Ascending aorta (tissue), 2 donors: Measurements from ENCODE around the gene SORCS2. TPM values are rescaled to one million over a fixed set of nuclear protein-coding genes. Genes with fewer than 3 reads are reported as not detected.

Experiments
- DNase-seq, 2 donors: peaks; one replicate each; pipeline ENCODE4 v3.0.0-alpha.2; 2019; ENCODE audit warnings: low spot score in 2 of 2
- H3K27ac ChIP-seq, 2 donors: fragments of 200-600 bp; sonication (generic); one replicate each; pipeline ENCODE4 v1.5.1; 2016 to 2017; ENCODE audit warnings: mild to moderate bottlenecking in 1 of 2
- H3K27me3 ChIP-seq: fragments of 200-600 bp; sonication (generic); one replicate; pipeline ENCODE4 v1.5.1; 2017
- H3K36me3 ChIP-seq, 2 donors: fragments of 200-600 bp; sonication (generic); one replicate each; pipeline ENCODE4 v1.5.1; 2016
- H3K4me1 ChIP-seq, 2 donors: fragments of 200-600 bp; sonication (generic); one replicate each; pipeline ENCODE4 v1.5.1; 2016 to 2017; ENCODE audit warnings: mild to moderate bottlenecking in 1 of 2
- H3K4me3 ChIP-seq, 2 donors: fragments of 200-600 bp; sonication (generic); one replicate each; pipeline ENCODE4 v1.5.1; 2016 to 2017; ENCODE audit warnings: mild to moderate bottlenecking in 1 of 2
- H3K9me3 ChIP-seq, 2 donors: fragments of 200-600 bp; sonication (generic); one replicate each; pipeline ENCODE4 v1.5.1; 2016
- intact Hi-C: fragments of 100-400 bp; cut with DNase I; formaldehyde crosslinking; loops from one replicate; pipeline ENCODE4 v1.15.1; 2023
- total RNA-seq: library from RNA; depleted of rRNA; stranded (reverse); fragments of >200 nt; gene quantifications from one replicate; pipeline ENCODE4 v1.1.0, GENCODE V29; 2016
- TF ChIP-seq, protein P1 (sequence below), 3 experiments: fragments of 200-600 bp in 2 of 3; fragments of 450-650 bp in 1 of 3; sonication (generic) in 2 of 3; IDR thresholded peaks; one replicate each; pipeline ENCODE4 v1.5.1; 2016 to 2019; ENCODE audit warnings: antibody characterized with exemption in 3 of 3, mild to moderate bottlenecking in 1 of 3, moderate library complexity in 1 of 3

SORCS2 gene
- total RNA-seq, 1 donor from 2014 or later = 0.32 TPM

DNA sequence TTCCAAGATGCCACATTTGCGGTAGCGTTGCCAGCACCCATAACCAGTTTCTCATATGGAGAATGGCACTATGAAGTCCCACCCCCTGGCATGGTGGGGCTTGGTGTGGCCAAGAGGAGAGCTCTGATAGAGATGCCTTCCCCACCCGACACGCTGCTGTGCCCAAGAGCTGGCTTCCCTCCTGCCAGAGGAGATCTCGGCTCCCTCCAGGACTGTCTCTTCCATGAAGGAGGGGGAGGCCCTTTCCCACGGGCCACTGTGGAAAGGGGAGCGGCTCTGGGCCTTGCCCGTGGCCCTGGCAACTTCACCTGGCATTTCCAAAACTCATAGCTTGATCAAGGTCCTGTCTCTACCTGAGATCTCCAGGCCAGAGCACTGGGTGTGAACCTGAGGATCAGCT, 459.7 kb downstream of the SORCS2 start:
- TF ChIP-seq, protein P1, sequence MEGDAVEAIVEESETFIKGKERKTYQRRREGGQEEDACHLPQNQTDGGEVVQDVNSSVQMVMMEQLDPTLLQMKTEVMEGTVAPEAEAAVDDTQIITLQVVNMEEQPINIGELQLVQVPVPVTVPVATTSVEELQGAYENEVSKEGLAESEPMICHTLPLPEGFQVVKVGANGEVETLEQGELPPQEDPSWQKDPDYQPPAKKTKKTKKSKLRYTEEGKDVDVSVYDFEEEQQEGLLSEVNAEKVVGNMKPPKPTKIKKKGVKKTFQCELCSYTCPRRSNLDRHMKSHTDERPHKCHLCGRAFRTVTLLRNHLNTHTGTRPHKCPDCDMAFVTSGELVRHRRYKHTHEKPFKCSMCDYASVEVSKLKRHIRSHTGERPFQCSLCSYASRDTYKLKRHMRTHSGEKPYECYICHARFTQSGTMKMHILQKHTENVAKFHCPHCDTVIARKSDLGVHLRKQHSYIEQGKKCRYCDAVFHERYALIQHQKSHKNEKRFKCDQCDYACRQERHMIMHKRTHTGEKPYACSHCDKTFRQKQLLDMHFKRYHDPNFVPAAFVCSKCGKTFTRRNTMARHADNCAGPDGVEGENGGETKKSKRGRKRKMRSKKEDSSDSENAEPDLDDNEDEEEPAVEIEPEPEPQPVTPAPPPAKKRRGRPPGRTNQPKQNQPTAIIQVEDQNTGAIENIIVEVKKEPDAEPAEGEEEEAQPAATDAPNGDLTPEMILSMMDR (IDR thresholded peaks at IDR 0.05) = no peak
- no peak overlapping the region for H3K27ac ChIP-seq
- H3K27me3 ChIP-seq = no peaks in the 10 kb centered on the region
- no peaks in the 10 kb centered on the region for H3K36me3 ChIP-seq
- DNase-seq = no peak
- H3K4me3 ChIP-seq = no peak overlapping the region
- intact Hi-C loops = no loop called here
- no peaks in the 10 kb centered on the region for H3K4me1 ChIP-seq
- H3K9me3 ChIP-seq = no peaks in the 10 kb centered on the region

DNA sequence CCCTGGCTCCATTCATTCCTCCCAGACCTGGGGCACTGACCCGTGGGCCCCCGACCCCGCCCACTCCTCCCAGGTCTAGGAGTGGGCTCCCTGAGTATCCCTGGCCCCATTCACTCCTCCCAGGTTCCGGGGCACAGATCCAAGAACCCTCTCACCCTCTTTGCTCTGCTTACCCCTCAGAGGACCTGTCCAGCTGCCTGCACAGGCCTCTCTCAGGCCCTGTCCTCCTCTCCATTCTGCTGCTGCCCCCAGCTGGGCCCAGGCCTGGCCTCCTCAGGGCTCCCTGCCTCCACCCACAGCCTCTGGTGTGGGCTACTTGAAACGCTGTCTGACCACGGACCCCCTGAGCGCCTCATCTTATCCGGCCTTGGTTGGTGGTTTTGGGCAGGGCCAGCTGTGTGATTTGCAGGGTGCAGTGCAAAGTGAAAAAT, 460.1 kb downstream of the SORCS2 start:
- Histone ChIP-seq H3K4me1 (no peaks in the 10 kb centered on the region), H3K27me3 (no peaks in the 10 kb centered on the region), H3K4me3 (no peak overlapping the region), H3K9me3 (no peaks in the 10 kb centered on the region), H3K36me3 (no peaks in the 10 kb centered on the region), H3K27ac (no peak overlapping the region)
- intact Hi-C loops = no loop called here
- TF ChIP-seq, protein P1 (IDR thresholded peaks at IDR 0.05) = no peak
- DNase-seq = no peak

- intact Hi-C loops = no loop called here
- TF ChIP-seq, protein P1 (IDR thresholded peaks at IDR 0.05) = no peak
- H3K4me3 ChIP-seq = no peak overlapping the region
- no peaks in the 10 kb centered on the region for H3K4me1 ChIP-seq
- H3K36me3 ChIP-seq = no peaks in the 10 kb centered on the region
- H3K27me3 ChIP-seq = no peaks in the 10 kb centered on the region
- H3K27ac ChIP-seq = no peak overlapping the region
- H3K9me3 ChIP-seq = no peaks in the 10 kb centered on the region
- no peak for DNase-seq
These were observed 460.6 kb downstream of the SORCS2 start for GRCh38 chr4:7652906-7653305.

DNA sequence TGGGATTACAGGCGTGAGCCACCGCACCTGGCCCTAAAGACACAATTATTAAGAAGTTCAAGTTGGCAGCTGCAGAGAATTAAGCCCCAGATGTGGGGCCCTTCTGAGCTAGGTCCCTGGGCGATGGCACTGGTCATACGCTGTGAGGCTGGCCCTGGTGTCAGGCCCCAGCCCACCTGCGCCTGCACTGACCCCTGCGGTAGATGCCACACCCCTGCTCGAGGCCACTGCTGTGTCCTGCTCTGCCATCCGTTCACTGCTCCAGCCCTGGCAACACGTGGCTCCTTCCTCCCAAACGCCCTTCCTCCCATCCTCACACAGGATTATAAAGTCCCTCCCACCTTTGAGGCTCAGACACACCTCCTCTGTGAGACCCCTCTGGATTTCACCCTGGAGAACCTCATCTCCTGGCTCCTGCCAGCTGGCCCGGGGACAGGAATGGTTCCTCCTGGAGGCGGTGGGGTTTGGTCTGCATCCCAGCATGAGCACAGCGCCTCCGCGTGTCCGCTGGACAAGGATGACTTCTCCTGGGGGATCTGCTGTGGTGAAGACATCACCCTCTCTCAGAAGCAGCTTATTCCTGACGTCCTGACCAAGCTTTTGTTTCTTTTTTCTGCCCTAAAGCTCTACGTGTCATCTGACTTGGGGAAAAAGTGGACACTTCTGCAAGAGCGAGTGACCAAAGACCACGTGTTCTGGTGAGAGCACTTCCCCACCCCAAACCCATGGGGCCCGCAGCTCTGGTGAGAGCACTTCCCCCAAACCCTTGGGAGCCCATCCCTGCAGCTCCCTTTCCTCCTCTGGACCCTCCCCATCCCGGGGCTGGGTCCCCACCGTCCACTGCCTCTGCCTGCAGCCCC, 461.4 kb downstream of the SORCS2 start:
- Histone ChIP-seq H3K9me3 (no peaks in the 10 kb centered on the region), H3K4me1 (no peaks in the 10 kb centered on the region), H3K27me3 (no peaks in the 10 kb centered on the region), H3K27ac (no peak overlapping the region), H3K36me3 (no peaks in the 10 kb centered on the region), H3K4me3 (peak overlapping the region in 1 of 2 donors; percentile 6)
- intact Hi-C loops = no loop called here
- DNase-seq = no peak
- TF ChIP-seq, protein P1 (IDR thresholded peaks at IDR 0.05) = no peak

DNA sequence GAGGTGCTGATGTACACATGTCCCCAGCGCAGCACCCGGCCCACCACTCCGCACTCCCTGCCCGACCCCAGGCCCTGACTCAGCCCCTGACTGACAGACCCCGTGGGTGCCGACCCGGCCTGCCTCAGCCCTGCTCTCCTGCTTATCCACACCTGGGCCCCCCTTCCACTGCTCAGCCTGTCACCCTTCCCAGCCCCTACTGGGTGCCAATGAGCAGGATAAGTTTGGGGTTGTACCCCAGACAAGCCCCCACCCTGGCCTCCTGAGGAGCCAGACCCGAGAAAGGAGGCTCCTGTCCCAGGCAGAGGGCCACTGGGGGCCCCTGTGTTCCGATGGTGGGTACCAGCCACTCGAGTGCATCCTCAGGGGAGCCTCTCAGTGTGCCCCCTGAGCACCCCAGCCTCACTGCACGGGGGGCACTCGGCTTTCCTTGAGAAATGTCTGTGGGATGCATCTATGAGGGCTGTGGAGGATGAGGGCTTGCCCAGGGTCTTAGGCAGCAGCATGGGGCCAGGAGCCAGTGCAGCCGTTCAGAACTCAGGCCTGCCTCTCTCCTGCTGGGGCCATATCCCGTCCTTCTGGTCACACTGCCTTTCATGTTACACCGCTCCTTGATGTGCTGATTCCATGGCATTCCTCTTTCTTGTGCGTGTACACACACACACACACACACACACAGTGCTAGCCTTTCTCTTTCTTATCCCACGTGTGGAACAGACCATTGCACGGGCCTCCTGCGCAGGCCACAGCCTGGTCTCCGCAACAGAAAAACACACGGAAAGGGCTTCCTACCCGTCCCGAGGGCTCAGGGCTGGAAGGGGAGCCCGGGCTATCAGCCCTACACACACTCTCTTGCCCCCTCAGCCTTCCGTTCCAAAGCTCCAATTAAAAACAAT, 462.5 kb downstream of the SORCS2 start:
- no peak for DNase-seq
- Histone ChIP-seq H3K27ac (no peak overlapping the region), H3K9me3 (no peaks in the 10 kb centered on the region), H3K36me3 (no peaks in the 10 kb centered on the region), H3K27me3 (no peaks in the 10 kb centered on the region), H3K4me3 (peak overlapping the region in 1 of 2 donors; percentile 19), H3K4me1 (no peaks in the 10 kb centered on the region)
- intact Hi-C loops = no loop called here
- TF ChIP-seq, protein P1 (IDR thresholded peaks at IDR 0.05) = no peak
